NB4 (cell line): ENCODE results near the gene KRTAP10-4.

Source experiments
- CTCF ChIP-seq: IDR thresholded peaks from one replicate; pipeline ENCODE4 v1.5.1; 2012; ENCODE audit warnings: low read depth, low read length
- MAX ChIP-seq: IDR thresholded peaks from 2 replicates; pipeline ENCODE4 v1.6.1; 2011; ENCODE audit warnings: low read depth, low read length
- MYC ChIP-seq: IDR thresholded peaks from 2 replicates; pipeline ENCODE4 v1.6.1; 2011; ENCODE audit warnings: low read depth, low read length
- POLR2A ChIP-seq: IDR thresholded peaks from 2 replicates; pipeline ENCODE4 v1.6.1; 2011; ENCODE audit warnings: mild to moderate bottlenecking; ENCODE audit not compliant: insufficient read length; ENCODE audit errors: extremely low read depth

GRCh38 chr21:44594406-44594916 lies 20.9 kb downstream of the KRTAP10-4 start:
- no peak for TF ChIP-seq CTCF
- no peak for TF ChIP-seq POLR2A
- TF ChIP-seq MAX = no peak
- TF ChIP-seq MYC = no peak
